ENCODE data around the gene NEAT1. TPM values are rescaled to one million over a fixed set of nuclear protein-coding genes. Genes with fewer than 3 reads are reported as not detected.

Gene NEAT1
- total RNA-seq, 1 experiment from 2014 or later: 564 TPM

DNA sequence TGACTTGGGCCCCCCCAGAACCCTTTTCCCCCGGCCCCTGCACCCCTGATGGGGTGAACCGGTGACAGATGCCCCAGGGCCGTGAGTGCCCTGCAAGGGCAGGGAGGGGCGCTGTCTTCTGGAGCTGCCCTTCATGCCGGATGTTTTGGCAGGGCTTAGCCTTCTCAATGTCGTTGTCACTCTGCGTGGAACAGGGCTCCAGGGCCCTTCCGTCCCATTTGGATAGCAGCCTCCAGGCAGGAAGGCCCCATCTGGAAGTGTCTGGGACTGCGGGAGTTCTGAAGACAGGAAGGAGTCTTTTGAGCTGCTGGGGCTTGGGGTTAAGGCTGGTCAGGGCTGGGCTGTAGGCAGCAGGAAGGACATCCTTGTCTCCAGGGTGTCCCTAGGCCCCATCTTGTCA, 31.6 kb upstream of the NEAT1 start:
- H3K9me3 ChIP-seq (ENCODE audit: control insufficient read depth in 1 of 2, insufficient read depth in 1 of 2, low read depth in 1 of 2, low read length in 2 of 2): no peaks in the 10 kb centered on the region
- H3K9me2 ChIP-seq (ENCODE audit: insufficient read depth): no peaks in the 10 kb centered on the region
- H3K79me2 ChIP-seq (ENCODE audit: insufficient read depth, low read length): peaks cover 27% of the 10 kb centered on the region; the same call in 1 of the 2 replicates
- peaks cover 0 to 18% of the 10 kb centered on the region in 2 experiments; a peak in 3 of 4 replicates for H3K36me3 ChIP-seq (ENCODE audit: control insufficient read depth in 1 of 2, insufficient read depth in 2 of 2, low read length in 2 of 2)
- H3K4me3 ChIP-seq (replicated peaks in 1 of 2; ENCODE audit: low read depth in 1 of 2, low read length in 2 of 2): no peak overlapping the region
- POLR2A ChIA-PET: interaction anchor here (0.7 to 1.3 kb wide), 4 partner anchors 8 to 247 kb away, joined by 3 to 4 read pairs (median 3); partner anchors contain the start of gene SLC25A45
- H3K9ac ChIP-seq (ENCODE audit: low read length): no peak overlapping the region
- peak overlapping the region; percentile 46; the same call in 1 of the 2 replicates for H3K27ac ChIP-seq (ENCODE audit: low read depth, low read length)
- intact Hi-C loops (cut with micrococcal nuclease): no loop called here
- DNase-seq (ENCODE audit: low read depth, low spot score): no peak
- CTCF ChIA-PET: interaction anchor here (1.1 kb wide), 2 partner anchors 25 to 78 kb away, joined by 3 read pairs; no protein-coding TSS in a partner anchor
- H2AFZ ChIP-seq (ENCODE audit: low read depth, low read length, poor library complexity, severe bottlenecking): no peak overlapping the region
- BruUV-seq (replicated peaks): no TSS peak
- peaks cover 3 to 28% of the 10 kb centered on the region in 2 experiments for H3K4me1 ChIP-seq (ENCODE audit: control insufficient read depth in 1 of 2, insufficient read depth in 2 of 2, low read length in 2 of 2)
- no peak for TF ChIP-seq CEBPB (IDR thresholded peaks at IDR 0.05; ENCODE audit: low read depth)
- no peaks in the 10 kb centered on the region for H3K27me3 ChIP-seq (ENCODE audit: insufficient read depth, low read length)
- no peaks in the 10 kb centered on the region for H4K20me1 ChIP-seq (ENCODE audit: insufficient read depth)
- RAD21 ChIA-PET (ENCODE audit: low non-redundant PET in 1 of 2, low total read pairs in 2 of 2, uncharacterized antibody in 2 of 2, unreplicated experiment in 2 of 2): no interaction called here
- ATAC-seq: peak; percentile 39
- H3K4me2 ChIP-seq (ENCODE audit: low read length): 0 out of 2 replicates have a peak overlapping the region, but pooled peaks have one; percentile 12

DNA sequence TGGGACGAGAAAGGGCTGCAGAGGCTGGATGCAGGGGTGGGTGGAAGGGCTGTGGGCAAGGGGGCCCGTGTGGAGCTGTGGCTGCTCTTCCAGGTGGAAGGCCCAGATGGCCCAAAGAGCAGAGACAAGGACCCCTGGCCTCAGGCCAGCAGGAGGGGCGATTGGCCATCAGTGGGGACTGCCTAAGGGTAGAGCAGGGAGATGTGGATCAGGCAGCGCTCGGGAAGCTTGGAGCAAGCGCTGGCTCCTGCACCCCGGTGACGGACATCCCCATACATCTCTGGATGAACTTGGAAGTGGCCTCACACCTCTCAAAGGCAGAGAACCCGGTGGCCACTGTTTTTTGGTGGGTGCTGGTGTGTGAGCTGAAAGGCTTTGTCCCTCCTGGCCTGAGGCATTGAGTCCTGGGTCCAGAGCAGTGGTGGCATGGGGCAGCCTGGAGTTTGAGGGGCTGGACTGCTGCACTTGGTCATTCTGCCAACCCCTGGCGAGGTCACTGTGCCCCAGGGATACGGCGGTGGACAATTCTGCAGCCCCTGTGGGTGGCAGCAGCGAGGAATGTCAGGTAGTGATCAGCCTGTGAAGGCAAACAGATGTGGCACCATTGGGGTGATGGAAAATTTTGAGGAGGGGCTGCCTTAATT, 30.3 kb upstream of the NEAT1 start:
- Histone ChIP-seq H3K9me2 (ENCODE audit: insufficient read depth) (no peaks in the 10 kb centered on the region), H4K20me1 (ENCODE audit: insufficient read depth) (no peaks in the 10 kb centered on the region), H3K79me2 (ENCODE audit: insufficient read depth, low read length) (peaks cover 21% of the 10 kb centered on the region; the same call in 1 of the 2 replicates), H3K9ac (ENCODE audit: low read length) (no peak overlapping the region), H3K27ac (ENCODE audit: low read depth, low read length) (peak overlapping the region; percentile 17; the same call in 1 of the 2 replicates), H3K27me3 (ENCODE audit: insufficient read depth, low read length) (no peaks in the 10 kb centered on the region), H3K9me3 (ENCODE audit: control insufficient read depth in 1 of 2, insufficient read depth in 1 of 2, low read depth in 1 of 2, low read length in 2 of 2) (no peaks in the 10 kb centered on the region), H3K4me2 (ENCODE audit: low read length) (no peak overlapping the region), H3K4me3 (replicated peaks in 1 of 2; ENCODE audit: low read depth in 1 of 2, low read length in 2 of 2) (no peak overlapping the region), H3K4me1 (ENCODE audit: control insufficient read depth in 1 of 2, insufficient read depth in 2 of 2, low read length in 2 of 2) (peaks cover 0 to 19% of the 10 kb centered on the region in 2 experiments; a peak in 2 of 4 replicates), H2AFZ (ENCODE audit: low read depth, low read length, poor library complexity, severe bottlenecking) (no peak overlapping the region), H3K36me3 (ENCODE audit: control insufficient read depth in 1 of 2, insufficient read depth in 2 of 2, low read length in 2 of 2) (peaks cover 2 to 18% of the 10 kb centered on the region in 2 experiments)
- no peak for TF ChIP-seq CBX3 (IDR thresholded peaks at IDR 0.05; ENCODE audit: low read depth)
- TF ChIP-seq EGR1 (IDR thresholded peaks at IDR 0.05; ENCODE audit: low read depth): no peak
- ChIA-PET RAD21 (ENCODE audit: low non-redundant PET in 1 of 2, low total read pairs in 2 of 2, uncharacterized antibody in 2 of 2, unreplicated experiment in 2 of 2) (no interaction called here), CTCF (interaction anchor here (0.6 to 1.1 kb wide), 2 partner anchors 24 kb away, joined by 3 read pairs; no protein-coding TSS in a partner anchor), POLR2A (no interaction called here)
- no TSS peak for BruUV-seq (replicated peaks)
- intact Hi-C loops (cut with micrococcal nuclease): no loop called here
- DNase-seq (ENCODE audit: low read depth, low spot score): no peak
- no peak for ATAC-seq
